GM19372 (cell line): ENCODE data around the gene VIPR2.

Source experiments
- ATAC-seq: cut with Tn5 transposase; IDR thresholded peaks from one replicate; pipeline ENCODE4 v1.9.1; 2021; ENCODE audit warnings: mild to moderate bottlenecking, low read depth, moderate library complexity; ENCODE audit not compliant: unreplicated experiment

VIPR2 gene

DNA sequence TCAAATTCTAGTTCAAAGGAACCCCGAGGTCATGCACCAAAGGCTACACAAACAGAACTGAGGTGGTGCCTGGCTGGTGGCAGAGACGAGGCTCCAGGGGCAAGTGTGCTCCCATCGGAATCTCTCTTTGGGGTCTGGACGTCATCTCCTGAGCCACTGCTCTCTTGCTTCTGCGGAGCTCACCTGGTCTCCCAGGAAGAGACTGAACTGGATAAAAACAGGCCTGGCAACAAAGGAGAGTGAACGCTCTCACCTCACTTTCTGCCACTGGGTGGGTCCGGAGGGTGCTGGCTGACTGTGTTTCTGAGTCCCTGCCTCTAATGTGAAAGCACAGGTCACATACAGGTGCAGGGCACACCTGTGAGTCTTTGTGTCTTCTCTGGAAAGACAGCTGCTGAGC lies 22.4 kb downstream of the VIPR2 start:
- ATAC-seq = no peak

DNA sequence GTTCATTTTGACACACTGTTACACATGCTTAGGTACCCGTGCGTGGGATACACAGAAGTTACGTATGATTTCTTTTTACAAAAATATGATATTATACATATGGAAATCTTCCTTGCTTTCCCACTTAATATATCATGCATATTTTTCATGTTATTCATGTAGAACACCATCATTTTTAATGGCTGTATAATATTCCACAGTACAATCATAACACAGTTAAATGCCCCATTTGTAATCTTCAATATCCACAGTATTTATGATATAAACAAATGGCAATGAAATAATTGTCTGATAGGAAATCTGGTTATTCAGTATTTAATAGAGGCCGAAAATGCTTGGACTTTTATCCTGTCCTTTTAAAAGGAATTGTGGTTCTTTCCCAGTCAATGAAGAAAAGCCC lies 23.2 kb downstream of the VIPR2 start:
- ATAC-seq = no peak

DNA sequence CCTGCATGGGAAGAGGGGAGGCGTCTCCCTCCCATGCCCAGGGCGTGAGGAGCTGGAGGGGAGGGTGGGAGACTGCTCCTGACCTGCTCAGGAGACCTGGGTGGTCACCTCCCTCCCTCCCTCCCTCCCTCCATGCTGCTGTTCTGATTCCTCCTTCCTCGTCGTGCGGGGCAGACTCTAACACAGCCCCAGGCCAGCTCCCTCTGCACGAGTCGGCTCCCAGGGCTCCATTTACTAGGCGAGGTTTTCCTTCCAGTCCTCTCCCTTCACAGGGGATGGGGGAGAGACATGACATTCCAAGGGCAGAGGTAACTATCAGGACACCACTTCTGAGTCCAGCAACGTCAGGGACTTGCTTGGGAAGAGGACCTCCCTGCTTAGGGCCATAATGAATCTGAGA lies 23.6 kb downstream of the VIPR2 start:
- no peak for ATAC-seq

DNA sequence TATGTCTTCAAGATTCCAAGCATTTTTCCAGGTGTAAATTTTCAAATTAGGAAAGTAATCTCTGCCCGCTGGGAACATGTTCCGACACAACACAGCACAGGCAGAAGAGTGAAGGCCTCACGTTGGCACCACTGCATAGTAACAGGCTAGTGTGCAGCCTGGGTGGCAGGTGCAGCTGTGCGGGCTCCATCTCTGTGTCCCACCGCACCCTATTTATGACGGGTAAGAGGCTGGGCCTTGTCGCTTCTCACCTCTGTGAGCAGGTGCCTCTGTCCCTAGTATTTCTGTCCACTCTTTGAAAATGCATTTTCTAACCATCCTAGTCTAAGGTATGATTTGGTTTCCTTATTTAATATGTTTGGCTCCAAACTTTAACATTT lies 24.1 kb downstream of the VIPR2 start:
- ATAC-seq = no peak

DNA sequence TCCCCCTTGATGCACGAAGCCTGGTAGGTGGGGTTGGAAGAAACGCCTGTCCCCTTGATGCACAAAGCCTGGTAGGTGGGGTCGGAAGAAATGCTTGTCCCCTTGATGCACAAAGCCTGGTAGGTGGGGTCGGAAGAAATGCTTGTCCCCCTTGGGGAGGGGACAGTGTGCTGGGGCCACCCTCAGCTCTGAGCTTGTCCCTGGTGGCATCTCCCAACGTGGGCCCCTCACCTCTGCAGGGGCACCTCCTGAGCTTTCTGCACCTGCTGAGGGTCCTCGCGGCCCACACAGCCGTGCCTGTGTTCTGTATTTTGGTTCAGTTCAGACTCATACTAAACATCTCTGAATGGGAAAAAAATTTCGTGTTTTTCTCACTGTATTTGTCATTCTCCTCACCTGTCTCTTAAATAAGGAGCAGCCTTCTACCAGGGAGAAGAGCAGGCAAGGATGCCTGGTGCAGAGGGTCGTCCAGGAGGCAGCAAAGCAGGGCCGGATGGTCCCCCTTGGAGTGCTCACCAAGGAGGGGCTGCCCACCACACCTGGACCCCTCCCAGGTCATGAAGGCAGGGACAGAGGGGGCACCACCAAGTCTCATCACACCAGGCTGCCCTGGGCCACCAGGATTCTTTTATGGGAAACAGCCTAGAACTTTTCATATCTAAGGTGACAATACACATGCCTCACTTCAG lies 24.7 kb downstream of the VIPR2 start:
- ATAC-seq = no peak

DNA sequence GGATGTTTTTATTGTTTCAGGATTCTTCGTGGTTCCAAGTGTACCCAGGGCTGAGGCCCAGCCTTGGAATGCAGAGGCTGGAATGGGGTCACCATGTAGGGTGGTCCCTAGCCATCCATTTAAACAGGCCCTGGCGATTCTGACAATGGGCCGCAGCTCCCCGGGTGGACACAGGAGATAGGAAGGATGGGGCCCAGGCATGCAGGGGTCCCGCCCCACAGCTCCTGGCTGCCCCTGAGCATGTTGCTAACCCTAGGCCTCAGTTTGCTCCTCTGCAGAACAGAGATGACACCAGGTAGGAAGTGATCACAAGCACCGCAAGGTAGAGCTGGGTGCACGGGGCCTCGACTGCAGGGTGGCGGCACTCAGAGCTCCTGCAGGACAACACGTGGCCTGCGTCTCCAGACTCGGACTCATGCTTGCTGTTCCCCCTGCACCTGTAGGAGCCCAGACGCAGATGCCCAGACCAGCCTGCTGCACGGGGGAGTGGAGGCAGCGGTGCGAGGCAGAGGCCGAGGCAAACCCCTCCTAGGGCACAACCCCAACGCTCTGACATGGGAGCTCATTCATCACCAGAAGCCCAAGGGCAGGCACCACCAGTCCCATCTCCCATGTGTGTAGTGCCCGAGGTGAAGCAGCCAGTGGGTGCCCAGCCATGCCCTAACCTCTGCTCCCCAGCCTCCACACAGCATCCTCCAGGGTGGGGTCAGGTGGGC lies 25.5 kb downstream of the VIPR2 start:
- ATAC-seq = no peak

DNA sequence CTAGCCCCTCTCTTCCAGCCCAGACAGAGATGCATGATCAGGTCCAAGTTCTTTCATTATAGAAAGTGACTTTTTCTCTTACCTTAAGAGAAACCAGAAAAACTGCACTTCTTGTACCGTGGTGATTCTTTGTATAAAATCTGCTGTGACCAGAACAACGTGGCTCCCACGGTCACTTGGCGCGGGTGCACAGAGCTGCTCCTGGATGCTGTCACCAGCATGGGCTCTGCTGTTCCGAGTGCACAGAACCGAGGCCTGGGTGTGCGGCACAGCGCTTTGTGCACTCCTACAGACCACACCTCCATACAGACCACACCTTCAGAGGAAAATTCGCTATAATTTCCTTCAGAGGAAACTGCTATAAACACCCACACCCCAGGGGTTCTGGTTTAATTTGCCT lies 26.0 kb downstream of the VIPR2 start:
- no peak for ATAC-seq

DNA sequence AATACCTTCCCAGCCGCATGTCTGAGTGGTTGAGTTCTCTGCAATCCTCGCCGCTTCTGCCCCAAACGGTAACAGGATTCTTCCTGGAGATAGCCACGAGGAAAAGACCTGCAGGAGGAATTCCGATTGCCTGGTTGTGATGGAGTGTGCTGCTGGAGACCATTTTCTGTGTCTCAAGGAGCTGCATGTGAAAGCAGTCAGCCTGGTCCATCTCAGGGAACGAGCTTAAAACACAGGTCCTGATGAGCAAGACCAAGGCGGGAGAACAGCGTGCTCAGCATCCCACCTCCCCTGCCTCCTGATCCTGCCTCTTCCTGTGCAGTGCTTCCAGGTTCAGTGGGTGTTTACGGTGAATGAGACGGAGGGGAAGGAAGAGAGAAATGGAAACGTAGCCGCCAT lies 26.5 kb downstream of the VIPR2 start:
- no peak for ATAC-seq

DNA sequence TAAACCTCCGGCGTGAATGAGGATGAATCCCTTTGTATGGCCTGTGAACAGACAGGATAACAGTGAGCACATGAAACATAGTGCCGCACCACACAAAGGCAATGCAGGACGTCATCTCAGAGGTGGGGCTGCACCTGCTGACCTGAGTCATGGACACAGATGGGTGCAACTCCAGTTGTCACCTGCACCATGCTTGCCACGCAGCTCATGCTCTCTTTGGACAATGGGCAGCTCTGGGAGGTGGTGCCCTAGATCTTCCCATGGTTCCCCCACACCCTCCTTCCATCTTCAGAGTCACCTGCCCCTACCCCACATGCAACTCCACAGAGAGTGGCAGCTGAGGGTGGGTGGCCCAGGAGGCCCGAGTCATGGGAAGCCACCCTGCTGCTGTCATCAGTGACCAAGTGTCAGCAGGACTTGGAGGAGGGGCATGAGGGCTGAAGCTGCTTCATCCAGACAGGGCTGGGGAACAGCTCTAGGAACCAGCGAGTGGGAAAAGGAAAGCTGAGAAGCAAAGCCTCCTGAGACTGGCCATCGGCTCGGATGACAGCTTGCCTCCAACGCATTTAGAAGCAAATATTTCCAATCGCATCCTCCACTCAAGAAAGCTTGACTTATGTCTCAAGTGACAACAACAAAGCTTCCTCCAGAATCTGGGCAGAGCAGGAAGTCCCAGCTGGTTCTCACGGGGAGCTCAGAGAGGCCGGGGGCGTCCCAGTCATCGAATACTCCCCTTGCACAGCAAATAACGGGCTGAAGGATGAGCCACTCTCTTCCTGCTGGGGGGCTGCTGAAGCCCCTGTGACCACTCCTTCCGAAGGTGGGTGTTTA lies 27.1 kb downstream of the VIPR2 start:
- no peak for ATAC-seq

DNA sequence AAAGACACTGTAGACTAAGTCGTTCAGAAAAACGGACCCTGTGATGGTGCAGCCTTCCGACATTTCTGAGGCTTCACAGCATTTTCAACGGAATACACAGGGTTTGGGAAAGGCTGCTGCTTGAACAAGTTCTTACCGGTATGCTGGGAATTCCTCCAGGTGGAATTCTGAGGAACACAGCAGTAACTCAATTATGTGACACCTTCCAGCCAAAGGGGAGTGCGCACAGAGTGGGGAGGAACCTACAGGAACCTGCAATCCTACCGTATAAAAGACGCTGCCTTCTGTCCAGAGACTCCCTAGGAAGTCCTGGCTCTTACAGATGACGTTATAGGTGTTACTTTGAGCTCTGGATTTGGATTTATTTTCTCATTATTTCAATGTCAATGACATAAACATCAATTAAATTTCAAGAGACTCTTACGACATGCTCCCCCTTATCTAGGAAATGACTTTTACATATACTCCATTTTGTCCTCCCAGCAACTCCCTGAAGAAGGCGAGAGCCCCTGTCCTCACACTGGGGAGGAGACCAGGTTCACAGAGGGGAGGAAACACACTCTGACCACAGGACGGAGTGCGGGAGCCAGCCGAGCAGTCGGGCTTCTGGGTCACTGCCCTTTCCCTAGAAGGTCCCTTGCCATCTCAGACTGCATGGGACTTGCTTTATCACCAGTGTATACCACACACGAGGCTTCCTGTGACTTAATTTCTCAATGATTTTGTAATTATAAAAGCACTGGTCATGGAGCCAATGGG lies 27.9 kb downstream of the VIPR2 start:
- ATAC-seq = no peak

DNA sequence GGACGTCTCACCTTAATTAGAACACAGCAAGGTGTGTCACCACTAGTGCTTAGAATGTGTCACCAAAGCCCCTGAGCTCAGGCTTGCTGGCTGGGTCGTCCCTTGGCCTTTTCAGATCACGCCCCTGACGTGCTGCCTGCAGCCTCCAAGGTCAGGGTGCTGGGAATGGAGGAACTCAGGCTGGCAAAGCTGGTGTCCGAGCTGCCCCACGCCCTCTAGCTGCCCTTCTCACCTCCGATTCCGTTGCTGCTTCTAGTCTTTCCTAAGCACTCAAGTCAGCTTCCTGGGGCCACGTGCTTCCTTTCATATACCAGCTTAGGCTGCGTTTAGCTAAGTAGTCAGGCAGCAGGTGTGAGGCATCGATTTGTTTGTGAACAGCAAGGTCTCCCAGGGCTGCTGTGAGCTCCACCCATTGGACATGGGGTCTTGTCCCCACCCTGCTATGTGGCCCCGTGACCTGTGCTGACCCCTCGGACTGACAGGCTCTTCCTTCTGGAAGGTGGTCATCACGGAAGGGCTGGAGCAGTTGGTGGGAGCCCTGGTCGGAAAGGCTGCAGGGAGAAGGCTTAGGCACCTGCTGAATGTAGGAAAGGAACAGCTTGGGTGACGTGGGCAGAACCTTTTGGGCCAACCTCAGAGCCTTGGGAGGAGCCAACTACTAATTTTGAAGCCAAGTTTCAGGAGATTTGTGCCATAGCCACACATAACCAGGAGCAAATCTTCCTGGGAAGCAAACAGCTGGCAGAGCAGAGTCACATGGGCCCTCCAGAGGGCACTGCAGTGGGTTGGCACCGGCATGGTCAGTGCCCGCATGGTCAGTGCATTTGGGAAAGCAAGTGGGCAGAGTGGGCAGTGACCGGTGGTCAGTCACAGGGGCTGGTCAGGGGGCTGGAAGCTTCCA lies 28.8 kb downstream of the VIPR2 start:
- ATAC-seq = no peak

DNA sequence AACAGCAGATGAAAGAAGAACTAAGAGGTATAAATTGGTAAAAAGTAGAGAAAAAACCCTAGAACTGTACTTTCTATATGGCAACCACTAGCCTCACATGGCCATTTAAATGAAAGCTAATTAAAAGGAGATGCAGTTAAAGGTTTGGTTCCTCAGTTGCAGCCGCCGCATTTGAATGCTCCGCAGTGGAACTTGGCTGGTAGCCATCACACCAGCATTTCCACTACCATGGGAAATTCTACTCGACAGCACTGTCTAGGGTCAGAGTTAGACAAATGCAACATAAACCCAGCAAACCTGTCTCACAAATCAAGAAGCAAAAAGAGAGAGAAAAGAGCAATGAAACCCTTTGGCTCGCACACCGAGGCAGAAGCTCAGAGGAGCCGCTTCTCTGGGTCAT lies 29.7 kb downstream of the VIPR2 start:
- no peak for ATAC-seq

DNA sequence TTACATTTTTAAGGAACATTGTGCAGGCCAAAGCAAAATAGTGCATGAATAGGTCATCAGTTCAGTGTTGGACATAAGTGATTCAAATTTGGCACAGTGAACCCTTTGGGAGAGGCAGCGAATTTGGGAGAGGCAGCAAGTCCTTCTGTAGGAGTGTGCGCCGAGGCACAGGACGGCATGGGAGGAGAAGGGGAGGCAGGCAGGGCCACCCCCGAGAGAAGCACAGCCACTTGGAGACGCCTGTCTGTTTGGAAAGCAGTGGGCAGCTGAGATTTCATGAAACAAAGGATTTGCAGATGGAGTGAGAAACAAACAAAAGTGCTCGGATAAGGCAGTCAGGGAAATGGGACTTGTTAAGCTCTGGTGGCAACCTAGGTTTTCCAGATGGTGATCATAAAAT lies 30.6 kb downstream of the VIPR2 start:
- ATAC-seq = no peak

DNA sequence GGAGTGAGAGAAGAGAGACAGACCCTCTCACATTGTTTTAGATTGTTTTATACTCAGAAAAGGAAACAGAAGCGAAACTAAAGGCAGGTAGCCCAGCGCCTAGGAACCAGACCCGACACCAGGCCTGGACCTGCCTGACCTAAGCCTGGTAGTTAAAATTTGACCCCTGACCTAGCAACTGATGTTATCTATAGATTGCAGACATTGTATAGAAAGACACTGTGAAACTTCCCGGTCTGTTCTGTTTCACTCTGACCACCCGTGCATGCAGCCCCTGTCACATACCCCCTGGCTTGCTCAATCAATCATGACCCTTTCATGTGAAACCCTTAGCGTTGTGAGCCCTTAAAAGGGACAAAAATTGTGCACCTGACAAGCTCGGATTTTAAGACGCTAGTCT lies 31.6 kb downstream of the VIPR2 start:
- no peak for ATAC-seq

DNA sequence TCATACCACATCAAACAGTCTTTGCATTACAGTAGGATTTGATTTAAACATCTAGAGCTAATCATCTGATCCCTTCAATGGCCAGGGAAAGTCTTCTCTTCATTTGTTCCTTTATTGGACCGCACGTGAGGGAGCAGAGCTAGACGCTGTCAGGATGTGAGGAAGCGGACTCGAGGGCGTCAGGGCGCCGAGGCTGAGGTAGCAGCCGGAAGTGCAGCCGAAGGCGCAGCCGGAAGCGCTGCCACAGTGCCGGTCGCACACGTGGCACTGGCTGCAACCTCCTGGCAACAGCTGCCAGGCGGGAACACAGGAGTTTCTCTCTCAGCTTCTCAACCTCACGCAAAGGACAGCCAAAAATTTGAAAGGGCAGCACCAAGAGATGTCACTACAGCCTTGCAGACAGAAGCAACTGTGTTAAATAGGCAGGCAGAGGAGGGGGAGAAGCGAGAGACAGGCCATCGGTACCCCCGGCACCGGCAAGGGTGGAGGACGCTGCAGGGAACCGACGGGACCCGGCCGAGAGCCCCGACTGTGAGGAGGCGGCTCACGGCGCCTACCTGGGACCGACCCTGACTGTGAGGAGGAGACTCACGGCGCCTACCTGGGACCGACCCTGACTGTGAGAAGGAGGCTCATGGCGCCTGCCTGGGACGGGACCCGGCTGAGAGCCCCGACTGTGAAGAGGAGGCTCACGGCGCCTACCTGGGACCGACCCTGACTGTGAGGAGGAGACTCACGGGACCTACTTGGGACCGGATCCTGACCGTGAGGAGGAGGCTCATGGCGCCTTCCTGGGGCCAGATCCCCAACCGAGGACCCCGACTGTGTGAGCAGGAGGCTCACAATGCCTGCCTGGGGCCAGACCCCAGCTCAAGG lies 32.3 kb downstream of the VIPR2 start:
- no peak for ATAC-seq

DNA sequence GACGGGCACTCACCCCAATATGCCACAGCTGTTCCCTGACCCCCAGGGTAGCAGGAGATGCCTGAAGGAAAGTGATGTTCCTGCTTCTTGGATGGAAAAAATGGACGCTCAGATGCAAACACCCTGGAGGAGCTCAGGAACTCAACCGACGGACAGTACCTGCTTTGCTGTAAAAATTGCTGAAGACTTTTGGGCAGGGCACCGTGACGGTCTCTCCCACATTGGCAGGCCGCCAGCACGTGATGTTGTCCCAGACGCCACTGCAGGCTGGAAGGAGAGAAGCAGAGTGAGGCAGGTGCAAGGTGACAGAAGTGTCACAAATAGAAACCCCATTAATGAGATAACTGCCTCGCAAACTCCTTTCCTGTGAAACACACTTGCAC lies 35.0 kb downstream of the VIPR2 start:
- no peak for ATAC-seq

DNA sequence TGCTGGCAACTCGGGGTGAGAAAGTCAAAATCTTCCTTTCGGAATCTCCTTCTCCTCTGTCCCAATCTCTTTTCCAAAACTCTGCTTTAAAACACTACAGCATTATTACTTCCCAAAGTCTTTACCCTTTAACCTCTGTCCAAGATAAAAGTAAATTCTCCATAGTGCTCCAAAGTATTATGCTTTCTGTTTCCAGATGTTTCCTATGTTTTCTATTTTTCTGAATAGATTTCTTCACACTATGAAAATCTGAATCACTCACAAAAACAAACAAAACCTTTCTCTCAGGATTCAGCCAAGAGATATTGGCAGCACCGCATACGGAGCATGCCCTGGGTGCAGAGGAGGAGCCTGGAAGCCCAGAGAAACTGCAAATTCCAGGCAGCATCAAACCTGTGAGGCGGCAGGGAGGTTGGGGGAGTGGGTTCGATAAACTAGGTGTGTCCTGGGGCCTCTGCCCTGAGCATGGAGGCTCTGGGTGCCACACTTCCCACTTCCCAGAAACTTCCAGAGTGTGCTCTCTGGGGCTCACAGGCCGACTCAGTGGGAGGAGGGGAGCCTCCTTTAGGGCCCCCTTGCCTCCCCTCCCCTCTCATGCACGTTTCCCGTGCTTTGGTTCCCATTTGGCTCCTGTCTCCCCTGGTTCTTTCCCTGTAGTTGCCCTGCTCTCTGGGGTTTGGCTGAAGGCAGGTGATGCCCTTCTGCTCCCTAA lies 35.6 kb downstream of the VIPR2 start:
- no peak for ATAC-seq

DNA sequence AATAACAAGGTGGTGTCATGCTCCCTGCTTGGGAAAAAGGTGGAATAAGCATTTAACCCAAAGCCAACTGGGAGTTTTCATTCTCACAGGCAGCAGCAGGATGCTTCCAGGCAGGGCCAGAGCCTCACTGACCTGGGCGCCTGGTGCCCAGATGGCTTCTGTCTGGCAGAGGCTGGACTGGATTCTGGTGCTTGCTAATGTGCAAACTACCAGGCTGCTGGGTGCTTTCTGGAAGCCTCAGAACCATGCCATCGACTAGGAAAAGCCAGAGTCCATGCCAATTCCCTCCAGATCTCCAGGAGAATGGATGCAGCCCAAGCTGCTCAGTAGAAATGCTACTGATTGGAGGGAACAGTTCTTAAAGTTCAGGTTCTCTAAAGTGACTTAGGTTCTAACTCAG lies 36.2 kb downstream of the VIPR2 start:
- no peak for ATAC-seq
